PFSK-1 (cell line): ENCODE data around the gene FSTL4.

ENCODE experiments used
- FOXP2 ChIP-seq: optimal IDR thresholded peaks from 2 replicates; pipeline ENCODE3; 2011; ENCODE audit warnings: borderline replicate concordance, control low read depth, inconsistent platforms; ENCODE audit not compliant: insufficient read depth; ENCODE audit errors: extremely low read length, extremely low read depth
- POLR2AphosphoS5 ChIP-seq: IDR thresholded peaks from 2 replicates; pipeline ENCODE4 v1.6.1; 2012; ENCODE audit warnings: low read depth, mild to moderate bottlenecking, control low read depth, low read length, moderate library complexity
- REST ChIP-seq, 2 experiments: IDR thresholded peaks; 2 replicates each; pipeline versions ENCODE4 v1.6.1 to v1.8.0; 2011 to 2012; ENCODE audit warnings: low read depth in 2 of 2, low read length in 2 of 2, control low read depth in 1 of 2, inconsistent platforms in 1 of 2, mild to moderate bottlenecking in 1 of 2, moderate library complexity in 1 of 2; ENCODE audit not compliant: insufficient read depth in 1 of 2
- SIN3A ChIP-seq: IDR thresholded peaks from 2 replicates; pipeline ENCODE4 v1.6.1; 2012; ENCODE audit warnings: mild to moderate bottlenecking, low read length, moderate library complexity, borderline replicate concordance; ENCODE audit not compliant: insufficient read depth
- TAF1 ChIP-seq: IDR thresholded peaks from 2 replicates; pipeline ENCODE4 v1.6.1; 2012; ENCODE audit warnings: low read length, control low read depth, borderline replicate concordance; ENCODE audit not compliant: insufficient read depth

The FSTL4 gene

GRCh38 chr5:133606835-133607234, 5.5 kb downstream of the FSTL4 start:
- TF ChIP-seq POLR2AphosphoS5 = no peak
- no peak for TF ChIP-seq FOXP2
- TF ChIP-seq REST (IDR thresholded peaks at IDR 0.05; ENCODE audit: insufficient read depth in 1 of 2, low read depth in 2 of 2, low read length in 2 of 2) = no peak
- no peak for TF ChIP-seq SIN3A
- TF ChIP-seq TAF1 = no peak

GRCh38 chr5:133605323-133605722, 7.0 kb downstream of the FSTL4 start:
- TF ChIP-seq REST (IDR thresholded peaks at IDR 0.05; ENCODE audit: insufficient read depth in 1 of 2, low read depth in 2 of 2, low read length in 2 of 2) (no peak), FOXP2 (no peak), SIN3A (no peak), TAF1 (no peak), POLR2AphosphoS5 (no peak)

- TF ChIP-seq POLR2AphosphoS5 (no peak), REST (IDR thresholded peaks at IDR 0.05; ENCODE audit: insufficient read depth in 1 of 2, low read depth in 2 of 2, low read length in 2 of 2) (no peak), TAF1 (no peak), SIN3A (no peak), FOXP2 (no peak)
Observed at GRCh38 chr5:133603711-133604110, 8.6 kb downstream of the FSTL4 start.

GRCh38 chr5:133602835-133603380, 9.4 kb downstream of the FSTL4 start:
- no peak for TF ChIP-seq FOXP2
- TF ChIP-seq TAF1 = no peak
- TF ChIP-seq REST (IDR thresholded peaks at IDR 0.05; ENCODE audit: insufficient read depth in 1 of 2, low read depth in 2 of 2, low read length in 2 of 2) = peak in 1 of 2 experiments; percentile 79; a peak in 2 of 4 replicates
- TF ChIP-seq SIN3A = no peak
- no peak for TF ChIP-seq POLR2AphosphoS5
